Stimulated activated CD8-positive, alpha-beta memory T cell treated with anti-CD3 and anti-CD28 coated beads, Interleukin-4, amount 100 ng/mL, for 1 hour (primary cell): ENCODE measurements around the gene CLSTN3.
"Not testable (repeated sequence)": the region's sequence is repeated elsewhere in the genome, so short reads cannot be mapped to it uniquely, and the experiment has no call there.

Experiments
- DNase-seq, 2 donors: peaks; one replicate each; pipeline ENCODE4 v3.0.0-alpha.2; 2020; ENCODE audit warnings: low read depth in 2 of 2, low spot score in 1 of 2

CLSTN3 gene

GRCh38 chr12:7103837-7104584 lies 26.2 kb upstream of the CLSTN3 start:
- no peak for DNase-seq

GRCh38 chr12:7106082-7106481 lies 24.1 kb upstream of the CLSTN3 start:
- DNase-seq, result no peak

- not testable (repeated sequence) for DNase-seq
Measured at GRCh38 chr12:7107181-7107580, 23.0 kb upstream of the CLSTN3 start.

- no peak for DNase-seq
Measured at GRCh38 chr12:7107636-7108002, 22.6 kb upstream of the CLSTN3 start.

GRCh38 chr12:7108003-7108795 lies 22.0 kb upstream of the CLSTN3 start:
- DNase-seq, result peak in 1 of 2 donors; percentile 53

- DNase-seq, result peak; percentile 67 to 78
Measured at GRCh38 chr12:7108796-7109571, 21.2 kb upstream of the CLSTN3 start, which contains the start of gene C1RL. Gene C1RL, minus strand, starts transcription at chr12:7109214. Its CDS starts 34 bp downstream, at chr12:7109180.

GRCh38 chr12:7109572-7109920 lies 20.6 kb upstream of the CLSTN3 start:
- no peak for DNase-seq

GRCh38 chr12:7110661-7111060 lies 19.5 kb upstream of the CLSTN3 start:
- DNase-seq, result no peak

GRCh38 chr12:7112041-7112440 lies 18.1 kb upstream of the CLSTN3 start:
- DNase-seq, result no peak

- peak in 1 of 2 donors; percentile 39 for DNase-seq
Measured at GRCh38 chr12:7113389-7113871, 16.7 kb upstream of the CLSTN3 start.

GRCh38 chr12:7114008-7114407 lies 16.2 kb upstream of the CLSTN3 start:
- no peak for DNase-seq

GRCh38 chr12:7114851-7115250 lies 15.3 kb upstream of the CLSTN3 start:
- no peak for DNase-seq

- no peak for DNase-seq
Measured at GRCh38 chr12:7116196-7116595, 14.0 kb upstream of the CLSTN3 start.

- DNase-seq, result no peak
Measured at GRCh38 chr12:7116916-7117315, 13.3 kb upstream of the CLSTN3 start.

- no peak for DNase-seq
Measured at GRCh38 chr12:7117670-7118069, 12.5 kb upstream of the CLSTN3 start.

GRCh38 chr12:7118881-7119280 lies 11.3 kb upstream of the CLSTN3 start:
- no peak for DNase-seq

GRCh38 chr12:7120166-7120565 lies 10.0 kb upstream of the CLSTN3 start:
- DNase-seq, result no peak

- DNase-seq, result no peak
Measured at GRCh38 chr12:7121324-7121723, 8.8 kb upstream of the CLSTN3 start.

- no peak for DNase-seq
Measured at GRCh38 chr12:7122811-7123769, 7.1 kb upstream of the CLSTN3 start.

GRCh38 chr12:7123806-7124522 lies 6.2 kb upstream of the CLSTN3 start:
- DNase-seq, result no peak
